Keratinocyte (primary cell): ENCODE results near the gene FZR1. TPM values are rescaled to one million over a fixed set of nuclear protein-coding genes. Genes with fewer than 3 reads are reported as not detected.

Experiments
- DNase-seq: peaks from one replicate; pipeline ENCODE4 v3.0.0-alpha.2; 2011; ENCODE audit warnings: low read depth, missing footprints, low spot score
- FAIRE-seq: peaks from 2 replicates; lab custom pipeline; 2011; peaks lifted over from hg19 to GRCh38; lab: Jason Lieb, UNC
- H2AFZ ChIP-seq: 2 replicates; pipeline ENCODE4 v1.6.0; 2012; ENCODE audit warnings: low read length, control low read depth, inconsistent platforms; ENCODE audit not compliant: control insufficient read depth
- H3K27ac ChIP-seq: 2 replicates; pipeline ENCODE4 v1.5.1; 2011; ENCODE audit warnings: low read length; ENCODE audit not compliant: control insufficient read depth, insufficient read depth
- H3K27me3 ChIP-seq: 3 replicates; pipeline ENCODE4 v1.6.0; 2011; ENCODE audit warnings: low read length; ENCODE audit not compliant: control insufficient read depth, insufficient read depth; ENCODE audit errors: extremely low read depth
- H3K36me3 ChIP-seq, 2 experiments: 2 replicates in 1 of 2; 3 replicates in 1 of 2; pipeline ENCODE4 v1.5.1; 2011; ENCODE audit warnings: low read length in 2 of 2, mild to moderate bottlenecking in 1 of 2; ENCODE audit not compliant: control insufficient read depth in 2 of 2, insufficient read depth in 2 of 2; ENCODE audit errors: extremely low read depth in 1 of 2
- H3K4me1 ChIP-seq: 3 replicates; pipeline ENCODE4 v1.5.1; 2011; ENCODE audit warnings: low read length; ENCODE audit not compliant: control insufficient read depth, insufficient read depth; ENCODE audit errors: extremely low read depth
- H3K4me2 ChIP-seq: 3 replicates; pipeline ENCODE4 v1.6.0; 2011; ENCODE audit warnings: low read depth, low read length; ENCODE audit not compliant: control insufficient read depth, insufficient read depth; ENCODE audit errors: extremely low read depth
- H3K4me3 ChIP-seq, 3 experiments: fragments of 200-600 bp in 1 of 3; sonication (generic) in 1 of 3; 2 replicates in 2 of 3; 3 replicates in 1 of 3; pipeline ENCODE4 v1.5.1; 2011 to 2016; ENCODE audit warnings: low read length in 3 of 3, mild to moderate bottlenecking in 3 of 3, control low read depth in 2 of 3, inconsistent platforms in 1 of 3, low read depth in 1 of 3, mixed read lengths in 1 of 3, mixed run types in 1 of 3, moderate library complexity in 1 of 3; ENCODE audit not compliant: control insufficient read depth in 2 of 3, insufficient read depth in 2 of 3; ENCODE audit errors: extremely low read depth in 1 of 3
- H3K79me2 ChIP-seq: 2 replicates; pipeline ENCODE4 v1.6.0; 2012; ENCODE audit warnings: low read length; ENCODE audit not compliant: control insufficient read depth, insufficient read depth
- H3K9ac ChIP-seq: 3 replicates; pipeline ENCODE4 v1.6.0; 2011; ENCODE audit warnings: low read length; ENCODE audit not compliant: control insufficient read depth, insufficient read depth; ENCODE audit errors: extremely low read depth
- H3K9me1 ChIP-seq: 3 replicates; pipeline ENCODE4 v1.6.0; 2011; ENCODE audit warnings: low read length; ENCODE audit not compliant: control insufficient read depth, insufficient read depth; ENCODE audit errors: extremely low read depth
- H3K9me3 ChIP-seq: 2 replicates; pipeline ENCODE4 v1.5.1; 2012; ENCODE audit warnings: low read depth, low read length; ENCODE audit not compliant: control insufficient read depth
- H4K20me1 ChIP-seq: 3 replicates; pipeline ENCODE4 v1.6.0; 2011; ENCODE audit warnings: low read length; ENCODE audit not compliant: control insufficient read depth, insufficient read depth; ENCODE audit errors: extremely low read depth
- EZH2 ChIP-seq: IDR thresholded peaks from one replicate; pipeline ENCODE4 v1.6.1; 2012; ENCODE audit warnings: inconsistent platforms, mild to moderate bottlenecking, low read length, moderate library complexity
- dilution Hi-C: fragments of 300-500 bp; cut with MboI; formaldehyde crosslinking; loops from one replicate; pipeline ENCODE4 v1.7.0; 2020; ENCODE audit warnings: low sequenced_read_pairs; ENCODE audit not compliant: extremely low pct_ligation_motif_present
- polyA plus RNA-seq, 5 experiments: library from polyadenylated mRNA; depleted of rRNA in 3 of 5; stranded (reverse) in 3 of 5; stranded (forward) in 1 of 5; unstranded in 1 of 5; fragments of >200 nt; gene quantifications; 1 replicate in 1 of 5; 2 replicates in 3 of 5; 3 replicates in 1 of 5; pipeline versions ENCODE4 v1.2.1 to v1.2.3, GENCODE V29; 2011 to 2012; ENCODE audit warnings: missing spikeins in 2 of 5, low read depth in 1 of 5, low replicate concordance in 1 of 5
- TF ChIP-seq, protein P1 (sequence below), 3 experiments: IDR thresholded peaks in 1 of 3; conservative IDR thresholded peaks in 1 of 3; optimal IDR thresholded peaks in 1 of 3; 2 replicates in 2 of 3; 3 replicates in 1 of 3; pipeline versions ENCODE3 to v1.5.1; 2011; ENCODE audit warnings: low read length in 3 of 3, mild to moderate bottlenecking in 3 of 3, moderate library complexity in 2 of 3, control low read depth in 1 of 3, inconsistent platforms in 1 of 3; ENCODE audit not compliant: insufficient read depth in 2 of 3; ENCODE audit errors: extremely low read depth in 1 of 3

FZR1 gene
- polyA plus RNA-seq, 1 donor (not counting 4 experiments of a cell fraction or from before 2014, with no cell fraction given), result 23.3 TPM

GRCh38 chr19:3532154-3532786, 26.2 kb downstream of the FZR1 start:
- dilution Hi-C loops, result no loop called here
- DNase-seq, result no peak
- peaks cover 6 to 29% of the 10 kb centered on the region in 2 experiments for H3K36me3 ChIP-seq

DNA sequence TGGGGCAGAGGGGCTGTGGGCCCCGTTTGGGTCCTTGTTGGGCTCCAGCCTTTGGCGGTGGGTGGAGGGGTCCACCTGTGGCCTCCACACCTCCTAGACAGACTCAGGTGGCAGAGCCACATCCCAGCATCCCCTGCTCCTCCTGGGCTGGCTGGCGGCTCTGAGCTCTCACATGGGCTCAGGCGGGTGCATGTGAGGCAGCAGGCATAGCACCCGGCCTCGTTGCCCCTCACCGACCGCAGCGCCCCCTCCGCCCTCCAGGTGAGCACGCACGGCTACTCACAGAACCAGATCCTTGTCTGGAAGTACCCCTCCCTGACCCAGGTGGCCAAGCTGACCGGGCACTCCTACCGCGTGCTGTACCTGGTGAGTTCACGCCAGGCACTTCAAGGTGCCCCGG, 26.9 kb downstream of the FZR1 start:
- Histone ChIP-seq H4K20me1 (peaks cover 2% of the 10 kb centered on the region), H2AFZ (no peak overlapping the region), H3K9ac (no peak overlapping the region), H3K27me3 (no peaks in the 10 kb centered on the region), H3K9me1 (no peaks in the 10 kb centered on the region), H3K27ac (no peak overlapping the region), H3K79me2 (no peaks in the 10 kb centered on the region), H3K4me2 (no peak overlapping the region), H3K36me3 (peaks cover 6 to 28% of the 10 kb centered on the region in 2 experiments), H3K9me3 (no peaks in the 10 kb centered on the region), H3K4me3 (no peak overlapping the region), H3K4me1 (no peaks in the 10 kb centered on the region)
- dilution Hi-C loops, result no loop called here
- no peak for TF ChIP-seq EZH2
- FAIRE-seq (no peak), DNase-seq (no peak)

More at GRCh38 chr19:3532154-3532786, 26.2 kb downstream of the FZR1 start:
- FAIRE-seq, result no peak
- no peaks in the 10 kb centered on the region for H3K9me3 ChIP-seq
- H3K27ac ChIP-seq, result no peak overlapping the region
- H3K9ac ChIP-seq, result no peak overlapping the region
- H3K27me3 ChIP-seq, result no peaks in the 10 kb centered on the region
- H3K79me2 ChIP-seq, result no peaks in the 10 kb centered on the region
- H3K4me3 ChIP-seq, result no peak overlapping the region
- no peak overlapping the region for H2AFZ ChIP-seq
- H3K4me2 ChIP-seq, result no peak overlapping the region
- H3K9me1 ChIP-seq, result no peaks in the 10 kb centered on the region
- peaks cover 4% of the 10 kb centered on the region for H4K20me1 ChIP-seq
- TF ChIP-seq, protein P1, sequence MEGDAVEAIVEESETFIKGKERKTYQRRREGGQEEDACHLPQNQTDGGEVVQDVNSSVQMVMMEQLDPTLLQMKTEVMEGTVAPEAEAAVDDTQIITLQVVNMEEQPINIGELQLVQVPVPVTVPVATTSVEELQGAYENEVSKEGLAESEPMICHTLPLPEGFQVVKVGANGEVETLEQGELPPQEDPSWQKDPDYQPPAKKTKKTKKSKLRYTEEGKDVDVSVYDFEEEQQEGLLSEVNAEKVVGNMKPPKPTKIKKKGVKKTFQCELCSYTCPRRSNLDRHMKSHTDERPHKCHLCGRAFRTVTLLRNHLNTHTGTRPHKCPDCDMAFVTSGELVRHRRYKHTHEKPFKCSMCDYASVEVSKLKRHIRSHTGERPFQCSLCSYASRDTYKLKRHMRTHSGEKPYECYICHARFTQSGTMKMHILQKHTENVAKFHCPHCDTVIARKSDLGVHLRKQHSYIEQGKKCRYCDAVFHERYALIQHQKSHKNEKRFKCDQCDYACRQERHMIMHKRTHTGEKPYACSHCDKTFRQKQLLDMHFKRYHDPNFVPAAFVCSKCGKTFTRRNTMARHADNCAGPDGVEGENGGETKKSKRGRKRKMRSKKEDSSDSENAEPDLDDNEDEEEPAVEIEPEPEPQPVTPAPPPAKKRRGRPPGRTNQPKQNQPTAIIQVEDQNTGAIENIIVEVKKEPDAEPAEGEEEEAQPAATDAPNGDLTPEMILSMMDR (optimal IDR thresholded peaks at IDR 0.05 in 1 of 3, IDR thresholded peaks at IDR 0.05 in 1 of 3, conservative IDR thresholded peaks at IDR 0.05 in 1 of 3; ENCODE audit: extremely low read depth in 1 of 3, insufficient read depth in 2 of 3, low read length in 3 of 3), result no peak
- TF ChIP-seq EZH2, result no peak
- H3K4me1 ChIP-seq, result no peaks in the 10 kb centered on the region
